ENCODE data around the gene NCKAP5L.

Gene NCKAP5L

DNA sequence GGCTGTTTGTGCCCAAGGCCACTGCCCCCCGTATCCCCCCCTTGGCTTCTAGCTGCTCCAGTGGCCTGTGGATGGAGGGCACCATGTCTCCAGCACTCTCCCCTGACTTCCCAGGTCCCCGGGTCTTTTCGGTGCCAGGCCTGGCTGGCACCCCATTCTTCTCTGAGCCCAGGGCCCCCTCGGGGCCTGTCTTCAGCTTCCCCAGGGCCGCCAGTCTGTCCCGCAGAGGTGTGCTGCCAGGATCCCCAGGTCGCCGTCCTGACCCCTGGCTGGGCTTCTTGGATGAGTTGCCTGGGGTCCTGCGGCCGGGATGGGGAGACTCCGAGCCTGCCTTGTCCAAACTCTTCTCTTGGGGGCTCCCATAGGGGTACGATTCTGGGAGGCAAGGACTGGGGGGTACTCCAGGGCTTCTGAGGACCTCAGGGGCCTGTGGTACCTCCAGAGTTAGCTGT is 32.5 kb downstream of the NCKAP5L start:
- DNase-seq (ENCODE audit: low read depth), result no peak
- Histone ChIP-seq H3K9ac (ENCODE audit: low read length) (no peak overlapping the region), H3K4me1 (ENCODE audit: control insufficient read depth, insufficient read depth, low read length) (peaks cover 7% of the 10 kb centered on the region), H3K4me3 (ENCODE audit: low read length) (no peak overlapping the region), H3K27me3 (replicated peaks; ENCODE audit: control insufficient read depth, insufficient read depth, low read length) (no peaks in the 10 kb centered on the region), H3K9me3 (ENCODE audit: control insufficient read depth, low read length) (no peaks in the 10 kb centered on the region), H3K36me3 (ENCODE audit: control insufficient read depth, insufficient read depth, low read length, severe bottlenecking) (peaks cover 81% of the 10 kb centered on the region)

GRCh38 chr12:49794811-49795653 is 33.2 kb downstream of the NCKAP5L start:
- Histone ChIP-seq H3K36me3 (ENCODE audit: control insufficient read depth, insufficient read depth, low read length, severe bottlenecking) (peaks cover 75% of the 10 kb centered on the region), H3K4me3 (ENCODE audit: low read length) (no peak overlapping the region), H3K9ac (ENCODE audit: low read length) (no peak overlapping the region), H3K27me3 (replicated peaks; ENCODE audit: control insufficient read depth, insufficient read depth, low read length) (no peaks in the 10 kb centered on the region), H3K4me1 (ENCODE audit: control insufficient read depth, insufficient read depth, low read length) (peaks cover under 1% of the 10 kb centered on the region), H3K9me3 (ENCODE audit: control insufficient read depth, low read length) (no peaks in the 10 kb centered on the region)
- no peak for DNase-seq (ENCODE audit: low read depth)

DNA sequence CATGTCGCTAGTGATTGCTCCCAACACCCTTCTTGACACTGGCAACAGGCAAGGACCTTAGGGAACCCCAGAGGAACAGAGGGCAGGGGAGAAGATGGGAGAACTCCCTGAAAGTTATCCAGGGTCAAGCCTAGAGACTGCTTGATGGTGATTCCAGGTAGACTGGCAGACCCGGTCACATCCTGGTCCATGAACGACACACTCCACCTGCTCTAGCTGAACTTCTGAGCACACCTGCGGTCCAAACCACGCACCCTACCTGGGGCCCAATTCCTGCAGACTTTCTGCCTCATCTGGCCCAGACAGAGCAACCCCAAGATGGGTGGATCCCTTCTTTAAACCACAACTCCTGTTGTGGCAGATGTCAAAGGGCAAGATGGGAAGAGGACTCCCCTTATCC is 34.2 kb downstream of the NCKAP5L start:
- Histone ChIP-seq H3K27me3 (replicated peaks; ENCODE audit: control insufficient read depth, insufficient read depth, low read length) (no peaks in the 10 kb centered on the region), H3K36me3 (ENCODE audit: control insufficient read depth, insufficient read depth, low read length, severe bottlenecking) (peaks cover 73% of the 10 kb centered on the region), H3K9me3 (ENCODE audit: control insufficient read depth, low read length) (no peaks in the 10 kb centered on the region), H3K4me3 (ENCODE audit: low read length) (no peak overlapping the region), H3K4me1 (ENCODE audit: control insufficient read depth, insufficient read depth, low read length) (no peaks in the 10 kb centered on the region), H3K9ac (ENCODE audit: low read length) (no peak overlapping the region)
- DNase-seq (ENCODE audit: low read depth), result no peak

DNA sequence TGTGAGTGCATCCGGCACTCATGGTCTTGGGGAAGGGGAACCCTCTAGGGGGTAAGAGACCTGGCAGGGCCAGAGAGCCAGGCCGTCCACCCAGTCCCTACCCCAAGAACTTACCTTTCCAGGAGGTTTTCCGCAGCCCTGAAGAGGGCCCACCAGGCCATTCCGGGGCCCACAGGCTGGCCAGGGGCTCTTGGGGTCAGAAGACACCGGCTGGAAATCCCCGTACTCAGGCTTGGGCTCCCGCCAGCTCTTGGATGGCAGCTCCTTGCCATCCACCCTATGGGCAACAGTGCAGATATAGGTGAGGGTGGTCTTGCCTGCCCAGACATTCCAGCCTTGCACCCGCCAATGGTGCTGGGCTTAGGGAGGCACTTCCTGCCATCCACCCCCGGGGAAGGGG is 34.6 kb downstream of the NCKAP5L start:
- H3K9me3 ChIP-seq (ENCODE audit: control insufficient read depth, low read length), result no peaks in the 10 kb centered on the region
- no peaks in the 10 kb centered on the region for H3K27me3 ChIP-seq (replicated peaks; ENCODE audit: control insufficient read depth, insufficient read depth, low read length)
- H3K4me3 ChIP-seq (ENCODE audit: low read length), result no peak overlapping the region
- no peak for DNase-seq (ENCODE audit: low read depth)
- peaks cover 69% of the 10 kb centered on the region for H3K36me3 ChIP-seq (ENCODE audit: control insufficient read depth, insufficient read depth, low read length, severe bottlenecking)
- H3K4me1 ChIP-seq (ENCODE audit: control insufficient read depth, insufficient read depth, low read length), result no peaks in the 10 kb centered on the region
- H3K9ac ChIP-seq (ENCODE audit: low read length), result no peak overlapping the region

GRCh38 chr12:49792976-49793580 is 35.1 kb downstream of the NCKAP5L start:
- H3K36me3 ChIP-seq (ENCODE audit: control insufficient read depth, insufficient read depth, low read length, severe bottlenecking), result peaks cover 63% of the 10 kb centered on the region
- no peaks in the 10 kb centered on the region for H3K4me1 ChIP-seq (ENCODE audit: control insufficient read depth, insufficient read depth, low read length)
- no peaks in the 10 kb centered on the region for H3K9me3 ChIP-seq (ENCODE audit: control insufficient read depth, low read length)
- no peak overlapping the region for H3K9ac ChIP-seq (ENCODE audit: low read length)
- H3K4me3 ChIP-seq (ENCODE audit: low read length), result no peak overlapping the region
- no peaks in the 10 kb centered on the region for H3K27me3 ChIP-seq (replicated peaks; ENCODE audit: control insufficient read depth, insufficient read depth, low read length)
- no peak for DNase-seq (ENCODE audit: low read depth)

DNA sequence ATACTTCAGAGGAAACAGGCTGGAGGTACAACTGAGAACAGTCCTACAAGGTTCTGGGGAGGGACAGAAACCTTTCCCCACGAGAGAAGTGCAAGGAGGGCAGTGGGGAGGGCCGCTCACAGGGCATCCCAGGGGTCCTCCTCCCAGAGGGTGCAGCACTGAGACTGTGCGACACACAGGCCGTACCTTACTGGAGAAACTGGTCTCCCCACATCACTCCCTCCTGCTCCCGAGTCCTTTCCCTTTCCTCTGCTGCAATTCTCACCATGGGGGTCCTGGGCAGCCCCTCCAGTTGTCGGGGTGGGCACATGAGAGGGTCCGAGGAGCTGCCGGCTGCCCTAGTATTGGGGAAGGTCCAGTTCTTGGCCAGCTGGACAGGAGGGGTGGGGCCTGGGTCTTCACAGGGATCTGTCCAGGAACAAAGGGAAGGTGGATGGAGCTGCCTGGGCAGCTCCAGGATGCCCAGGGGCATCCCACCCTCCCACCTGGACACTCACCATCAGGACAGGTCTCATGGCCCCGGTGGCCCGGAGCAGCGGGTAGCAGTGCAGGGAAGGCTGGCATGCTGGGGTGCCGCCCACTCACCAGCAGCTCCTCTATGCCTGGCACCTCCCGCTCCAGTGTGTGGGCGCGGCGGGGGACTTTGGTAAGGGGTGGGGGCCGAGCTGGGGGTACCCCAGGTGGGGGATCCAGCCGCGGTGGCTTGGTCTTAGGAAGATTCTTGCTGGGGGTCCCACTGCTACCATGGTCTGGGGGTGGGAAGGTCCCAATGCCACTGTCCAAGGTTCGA is 35.8 kb downstream of the NCKAP5L start:
- no peak overlapping the region for H3K4me3 ChIP-seq (ENCODE audit: low read length)
- H3K9me3 ChIP-seq (ENCODE audit: control insufficient read depth, low read length), result peaks cover 3% of the 10 kb centered on the region
- peaks cover 63% of the 10 kb centered on the region for H3K36me3 ChIP-seq (ENCODE audit: control insufficient read depth, insufficient read depth, low read length, severe bottlenecking)
- no peaks in the 10 kb centered on the region for H3K27me3 ChIP-seq (replicated peaks; ENCODE audit: control insufficient read depth, insufficient read depth, low read length)
- no peak for DNase-seq (ENCODE audit: low read depth)
- H3K9ac ChIP-seq (ENCODE audit: low read length), result no peak overlapping the region
- no peaks in the 10 kb centered on the region for H3K4me1 ChIP-seq (ENCODE audit: control insufficient read depth, insufficient read depth, low read length)

- Histone ChIP-seq H3K27me3 (replicated peaks; ENCODE audit: control insufficient read depth, insufficient read depth, low read length) (no peaks in the 10 kb centered on the region), H3K36me3 (ENCODE audit: control insufficient read depth, insufficient read depth, low read length, severe bottlenecking) (peaks cover 56% of the 10 kb centered on the region), H3K9me3 (ENCODE audit: control insufficient read depth, low read length) (peaks cover 3% of the 10 kb centered on the region), H3K4me3 (ENCODE audit: low read length) (no peak overlapping the region), H3K4me1 (ENCODE audit: control insufficient read depth, insufficient read depth, low read length) (no peaks in the 10 kb centered on the region), H3K9ac (ENCODE audit: low read length) (no peak overlapping the region)
- DNase-seq (ENCODE audit: low read depth), result no peak
These were observed 36.5 kb downstream of the NCKAP5L start for GRCh38 chr12:49791700-49792099.

DNA sequence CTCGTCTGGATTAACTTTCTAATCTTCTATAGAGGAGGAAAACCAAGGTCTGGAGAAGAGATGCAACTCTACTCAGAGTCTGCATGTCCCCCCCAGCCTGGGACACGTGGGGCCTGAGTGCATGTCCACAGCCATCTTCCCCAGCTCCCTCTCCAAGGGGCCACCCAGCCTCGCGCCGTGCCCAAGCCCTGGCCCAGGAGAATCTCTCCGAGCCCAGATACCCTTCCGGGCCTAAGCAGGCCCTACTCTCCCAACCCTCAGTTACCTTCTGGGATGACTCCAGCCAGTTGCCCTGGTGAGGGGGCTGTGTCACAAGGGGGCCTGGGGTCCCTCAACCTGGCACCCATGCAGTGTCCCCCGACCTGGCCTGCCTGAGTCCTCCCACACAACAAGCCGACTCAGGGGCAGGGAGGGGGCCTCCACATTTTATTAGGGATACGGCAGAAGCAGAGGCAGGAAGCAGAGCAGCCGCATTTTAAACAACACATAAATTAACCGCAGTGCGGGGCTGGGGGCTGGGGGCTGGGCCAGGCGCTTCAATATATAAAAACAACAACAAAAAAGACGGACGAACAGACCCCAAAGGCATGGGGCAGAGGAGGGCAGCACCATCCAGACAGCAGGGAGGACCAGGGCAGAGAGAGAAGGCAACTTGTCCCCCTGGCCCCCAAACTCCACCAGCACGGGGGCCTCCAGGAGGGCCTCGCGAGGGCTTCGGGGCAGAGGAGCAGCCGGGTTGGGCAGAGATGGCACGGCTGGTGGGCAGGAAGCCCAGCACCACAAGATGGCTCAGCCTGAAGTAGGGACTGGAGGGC is 37.3 kb downstream of the NCKAP5L start:
- Histone ChIP-seq H3K9me3 (ENCODE audit: control insufficient read depth, low read length) (peaks cover 3% of the 10 kb centered on the region), H3K36me3 (ENCODE audit: control insufficient read depth, insufficient read depth, low read length, severe bottlenecking) (peaks cover 48% of the 10 kb centered on the region), H3K4me1 (ENCODE audit: control insufficient read depth, insufficient read depth, low read length) (no peaks in the 10 kb centered on the region), H3K4me3 (ENCODE audit: low read length) (no peak overlapping the region), H3K9ac (ENCODE audit: low read length) (no peak overlapping the region), H3K27me3 (replicated peaks; ENCODE audit: control insufficient read depth, insufficient read depth, low read length) (no peaks in the 10 kb centered on the region)
- DNase-seq (ENCODE audit: low read depth), result no peak

DNA sequence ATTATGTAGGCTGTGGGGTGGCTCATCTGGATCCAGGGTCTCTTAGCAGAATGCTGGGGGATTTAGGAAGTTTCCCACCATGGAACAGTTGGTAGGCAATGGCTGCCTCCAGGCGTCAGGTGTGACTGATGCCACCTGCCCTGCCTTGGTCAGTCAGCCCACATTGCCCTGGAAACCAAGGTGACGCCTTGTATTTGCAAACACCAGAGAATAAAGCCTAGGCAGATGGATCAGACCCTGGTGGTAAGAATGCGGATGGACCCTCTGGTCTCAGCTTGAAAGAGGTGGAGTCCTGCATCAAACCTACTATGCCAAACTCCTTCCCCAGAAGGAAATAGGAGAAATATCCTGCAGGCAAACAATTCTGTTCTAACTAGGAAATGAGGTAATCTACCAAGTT is 38.2 kb downstream of the NCKAP5L start:
- DNase-seq (ENCODE audit: low read depth), result no peak
- Histone ChIP-seq H3K9ac (ENCODE audit: low read length) (no peak overlapping the region), H3K27me3 (replicated peaks; ENCODE audit: control insufficient read depth, insufficient read depth, low read length) (no peaks in the 10 kb centered on the region), H3K4me1 (ENCODE audit: control insufficient read depth, insufficient read depth, low read length) (peaks cover 1% of the 10 kb centered on the region), H3K9me3 (ENCODE audit: control insufficient read depth, low read length) (peaks cover 3% of the 10 kb centered on the region), H3K36me3 (ENCODE audit: control insufficient read depth, insufficient read depth, low read length, severe bottlenecking) (peaks cover 39% of the 10 kb centered on the region), H3K4me3 (ENCODE audit: low read length) (no peak overlapping the region)

DNA sequence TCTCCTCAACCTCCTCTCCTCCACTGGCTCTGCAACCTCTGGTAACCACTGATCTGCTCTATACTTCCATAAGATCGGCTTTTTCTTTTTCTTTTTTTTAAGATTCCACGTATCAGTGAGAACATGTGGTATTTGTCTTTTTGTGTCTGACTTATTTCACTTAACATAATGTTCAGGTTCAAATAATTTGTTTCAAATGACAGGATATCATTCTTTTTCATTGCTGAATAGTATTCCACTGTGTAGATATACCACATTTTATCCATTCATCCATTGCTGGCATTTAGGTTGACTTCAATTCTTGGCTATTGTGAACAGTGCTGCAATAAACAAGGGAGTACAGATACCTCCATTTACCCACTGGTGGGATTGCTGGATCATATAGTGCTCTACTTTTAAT is 40.5 kb downstream of the NCKAP5L start:
- peaks cover 3% of the 10 kb centered on the region for H3K9me3 ChIP-seq (ENCODE audit: control insufficient read depth, low read length)
- no peak overlapping the region for H3K4me3 ChIP-seq (ENCODE audit: low read length)
- DNase-seq (ENCODE audit: low read depth), result no peak
- no peaks in the 10 kb centered on the region for H3K27me3 ChIP-seq (replicated peaks; ENCODE audit: control insufficient read depth, insufficient read depth, low read length)
- H3K4me1 ChIP-seq (ENCODE audit: control insufficient read depth, insufficient read depth, low read length), result peaks cover 18% of the 10 kb centered on the region
- H3K36me3 ChIP-seq (ENCODE audit: control insufficient read depth, insufficient read depth, low read length, severe bottlenecking), result peaks cover 23% of the 10 kb centered on the region
- no peak overlapping the region for H3K9ac ChIP-seq (ENCODE audit: low read length)

All from adipocyte (in vitro differentiated cells).